Measurements from ENCODE around the gene DEPDC1B. TPM values are rescaled to one million over a fixed set of nuclear protein-coding genes. Genes with fewer than 3 reads are reported as not detected.

DEPDC1B gene
- total RNA-seq, 1 donor from 2014 or later, result 0.30 TPM

DNA sequence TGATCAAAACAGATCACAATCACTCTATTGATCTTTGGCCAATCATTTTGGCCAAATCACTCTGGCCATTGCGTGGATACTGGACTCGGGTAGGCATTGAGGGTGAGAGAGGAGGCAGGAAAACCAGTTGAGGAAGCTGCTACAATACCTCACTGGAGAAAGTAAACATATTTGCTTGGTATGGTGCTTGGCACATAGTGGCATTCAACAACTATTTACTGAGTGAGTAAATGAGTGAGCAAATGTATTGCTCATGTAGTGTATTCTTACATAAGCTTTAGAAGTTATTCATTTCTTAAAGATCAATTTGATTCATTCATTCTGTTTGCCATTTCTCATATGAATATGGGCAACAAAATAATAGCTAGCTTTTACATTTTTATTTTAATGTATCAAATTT is 4.0 kb upstream of the DEPDC1B start:
- no peak overlapping the region for H3K4me3 ChIP-seq
- no peaks in the 10 kb centered on the region for H3K36me3 ChIP-seq
- DNase-seq, result no peak
- no peak overlapping the region for H3K27ac ChIP-seq (replicated peaks)
- H3K27me3 ChIP-seq (ENCODE audit: low read depth), result no peaks in the 10 kb centered on the region
- intact Hi-C loops (cut with micrococcal nuclease), result no loop called here
- no peaks in the 10 kb centered on the region for H3K9me3 ChIP-seq (replicated peaks)
- TF ChIP-seq, protein P1, sequence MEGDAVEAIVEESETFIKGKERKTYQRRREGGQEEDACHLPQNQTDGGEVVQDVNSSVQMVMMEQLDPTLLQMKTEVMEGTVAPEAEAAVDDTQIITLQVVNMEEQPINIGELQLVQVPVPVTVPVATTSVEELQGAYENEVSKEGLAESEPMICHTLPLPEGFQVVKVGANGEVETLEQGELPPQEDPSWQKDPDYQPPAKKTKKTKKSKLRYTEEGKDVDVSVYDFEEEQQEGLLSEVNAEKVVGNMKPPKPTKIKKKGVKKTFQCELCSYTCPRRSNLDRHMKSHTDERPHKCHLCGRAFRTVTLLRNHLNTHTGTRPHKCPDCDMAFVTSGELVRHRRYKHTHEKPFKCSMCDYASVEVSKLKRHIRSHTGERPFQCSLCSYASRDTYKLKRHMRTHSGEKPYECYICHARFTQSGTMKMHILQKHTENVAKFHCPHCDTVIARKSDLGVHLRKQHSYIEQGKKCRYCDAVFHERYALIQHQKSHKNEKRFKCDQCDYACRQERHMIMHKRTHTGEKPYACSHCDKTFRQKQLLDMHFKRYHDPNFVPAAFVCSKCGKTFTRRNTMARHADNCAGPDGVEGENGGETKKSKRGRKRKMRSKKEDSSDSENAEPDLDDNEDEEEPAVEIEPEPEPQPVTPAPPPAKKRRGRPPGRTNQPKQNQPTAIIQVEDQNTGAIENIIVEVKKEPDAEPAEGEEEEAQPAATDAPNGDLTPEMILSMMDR (IDR thresholded peaks at IDR 0.05; ENCODE audit: borderline replicate concordance), result no peak
- H3K4me1 ChIP-seq, result peaks cover 26% of the 10 kb centered on the region

DNA sequence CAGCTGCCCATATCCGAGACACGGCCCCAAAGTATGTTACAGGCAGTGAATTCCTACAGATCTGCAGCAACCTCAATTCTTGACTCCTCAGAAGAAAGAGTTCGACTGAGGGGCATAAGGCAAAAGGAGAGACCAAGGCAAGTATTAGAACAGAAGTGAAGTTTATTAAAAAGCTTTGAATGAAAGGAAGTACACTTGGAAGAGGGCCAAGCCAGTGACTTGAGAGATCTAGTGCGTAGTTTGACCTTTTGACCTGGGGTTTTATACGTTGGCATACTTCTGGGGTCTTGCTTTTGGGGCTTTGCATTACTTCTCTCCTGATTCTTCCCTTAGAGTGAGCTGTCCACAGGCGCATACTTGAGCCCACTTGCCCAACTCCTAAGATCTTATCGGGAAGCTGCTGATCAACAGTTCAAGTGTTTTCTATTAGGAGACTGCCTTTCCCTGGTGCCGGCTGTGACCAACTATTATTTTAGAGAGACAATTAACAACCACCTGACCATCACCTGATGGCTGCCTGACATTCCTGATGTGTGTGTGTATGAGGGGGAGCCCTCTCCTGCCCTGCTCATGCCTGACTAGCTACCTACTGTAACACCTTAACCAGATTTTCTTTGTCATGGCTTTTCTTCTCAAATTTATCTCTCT is 1.5 kb upstream of the DEPDC1B start:
- Histone ChIP-seq H3K36me3 (no peaks in the 10 kb centered on the region), H3K27me3 (ENCODE audit: low read depth) (no peaks in the 10 kb centered on the region), H3K4me1 (peaks cover 28% of the 10 kb centered on the region), H3K9me3 (replicated peaks) (no peaks in the 10 kb centered on the region), H3K27ac (replicated peaks) (no peak overlapping the region), H3K4me3 (no peak overlapping the region)
- TF ChIP-seq, protein P1 (IDR thresholded peaks at IDR 0.05; ENCODE audit: borderline replicate concordance), result no peak
- no peak for DNase-seq
- intact Hi-C loops (cut with micrococcal nuclease), result no loop called here

DNA sequence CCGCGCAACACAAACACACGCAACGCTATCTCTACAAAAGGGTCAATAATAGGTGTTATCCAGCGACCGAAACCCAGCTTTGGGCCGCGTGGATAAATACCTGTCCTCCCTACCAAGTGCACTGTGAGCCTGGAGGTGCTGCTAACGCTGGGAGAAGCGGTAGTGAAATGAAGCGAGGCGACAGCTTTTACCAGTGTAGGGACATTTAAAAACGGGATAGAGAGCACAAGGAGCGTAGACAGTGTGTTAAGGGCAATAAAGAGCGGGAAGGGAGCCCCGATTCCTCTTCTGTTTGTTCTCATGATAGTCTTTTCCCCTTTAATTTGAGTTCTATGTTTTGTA is 421 bp upstream of the DEPDC1B start:
- intact Hi-C loops (cut with micrococcal nuclease), result no loop called here
- TF ChIP-seq, protein P1 (IDR thresholded peaks at IDR 0.05; ENCODE audit: borderline replicate concordance), result no peak
- H3K9me3 ChIP-seq (replicated peaks), result no peaks in the 10 kb centered on the region
- H3K27ac ChIP-seq (replicated peaks), result peak overlapping the region; percentile 57
- H3K27me3 ChIP-seq (ENCODE audit: low read depth), result no peaks in the 10 kb centered on the region
- H3K4me1 ChIP-seq, result peaks cover 28% of the 10 kb centered on the region
- no peaks in the 10 kb centered on the region for H3K36me3 ChIP-seq
- peak overlapping the region; percentile 86 for H3K4me3 ChIP-seq
- DNase-seq, result no peak

DNA sequence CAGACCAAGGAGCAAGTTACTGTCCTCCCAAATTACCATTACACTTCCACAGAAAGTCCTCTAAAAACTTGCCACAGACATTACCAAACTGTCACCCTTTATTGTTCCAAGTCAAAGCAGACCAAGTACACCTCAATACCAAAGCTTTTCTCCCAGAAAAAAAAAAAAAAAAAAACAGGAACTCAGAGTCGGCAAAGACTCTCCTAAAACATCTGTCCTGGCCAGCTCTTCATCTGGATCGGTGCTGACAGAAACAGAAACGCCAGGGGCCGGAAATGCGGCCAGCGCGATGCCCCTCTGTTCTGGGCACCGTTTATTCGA is 718 bp downstream of the DEPDC1B start:
- Histone ChIP-seq H3K4me3 (peak overlapping the region; percentile 86), H3K36me3 (no peaks in the 10 kb centered on the region), H3K9me3 (replicated peaks) (no peaks in the 10 kb centered on the region), H3K27me3 (ENCODE audit: low read depth) (no peaks in the 10 kb centered on the region), H3K27ac (replicated peaks) (no peak overlapping the region), H3K4me1 (peaks cover 28% of the 10 kb centered on the region)
- TF ChIP-seq, protein P1 (IDR thresholded peaks at IDR 0.05; ENCODE audit: borderline replicate concordance), result no peak
- no peak for DNase-seq
- intact Hi-C loops (cut with micrococcal nuclease), result no loop called here

DNA sequence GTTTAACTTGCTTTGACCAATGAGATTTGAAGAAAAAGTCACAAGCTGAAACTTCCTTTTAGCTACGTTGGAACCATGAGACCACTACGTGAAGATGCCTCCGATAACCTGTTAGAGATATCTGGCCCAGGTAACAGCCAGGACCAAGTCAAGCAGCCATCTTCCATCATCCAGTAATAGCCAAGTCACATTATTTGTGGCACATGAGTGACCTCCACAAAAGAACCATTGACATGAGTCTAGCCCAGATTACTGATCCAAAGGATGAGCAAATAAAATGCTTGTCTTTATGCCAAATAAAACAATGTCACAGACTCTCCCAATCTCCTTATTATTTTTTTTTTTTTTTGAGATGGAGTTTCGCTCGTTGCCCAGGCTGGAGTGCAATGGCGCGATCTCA is 1.6 kb downstream of the DEPDC1B start:
- Histone ChIP-seq H3K4me3 (no peak overlapping the region), H3K4me1 (peaks cover 28% of the 10 kb centered on the region), H3K27ac (replicated peaks) (no peak overlapping the region), H3K27me3 (ENCODE audit: low read depth) (no peaks in the 10 kb centered on the region), H3K9me3 (replicated peaks) (no peaks in the 10 kb centered on the region), H3K36me3 (no peaks in the 10 kb centered on the region)
- TF ChIP-seq, protein P1 (IDR thresholded peaks at IDR 0.05; ENCODE audit: borderline replicate concordance), result no peak
- no peak for DNase-seq
- intact Hi-C loops (cut with micrococcal nuclease), result no loop called here

Measured in left ventricle myocardium inferior (tissue), 1 donor.